K562 (cell line): ENCODE data around the gene KIFAP3. TPM values are rescaled to one million over a fixed set of nuclear protein-coding genes. Genes with fewer than 3 reads are reported as not detected.

ENCODE experiments used
- HLTF ChIP-seq: fragments of 450-650 bp; IDR thresholded peaks from 2 replicates; pipeline ENCODE4 v1.6.1; 2016
- NFATC3 ChIP-seq: fragments of 450-650 bp; IDR thresholded peaks from 2 replicates; pipeline ENCODE4 v1.6.1; 2017; ENCODE audit warnings: mild to moderate bottlenecking
- PML ChIP-seq: IDR thresholded peaks from 2 replicates; pipeline ENCODE4 v1.6.1; 2012; ENCODE audit warnings: low read length, inconsistent platforms
- RBM15 ChIP-seq: fragments of 200-400 bp; formaldehyde crosslinking; IDR thresholded peaks from 2 replicates; pipeline ENCODE4 v1.6.1; 2018; ENCODE audit warnings: mild to moderate bottlenecking, low read length, moderate library complexity; ENCODE audit not compliant: insufficient read depth
- TEAD1 ChIP-seq, 2 experiments: fragments of 450-650 bp in 1 of 2; sonication (generic) in 1 of 2; formaldehyde crosslinking; IDR thresholded peaks; 2 replicates each; pipeline versions ENCODE4 v1.4.0 to v1.8.0; 2020 to 2022; ENCODE audit warnings: mild to moderate bottlenecking in 2 of 2, missing genetic modification reagents in 1 of 2
- XRCC4 ChIP-seq: IDR thresholded peaks from one replicate; pipeline ENCODE4 v1.6.1; 2011; ENCODE audit not compliant: insufficient read depth, insufficient read length; ENCODE audit errors: extremely low read depth
- ZNF124 ChIP-seq: sonication (generic); formaldehyde crosslinking; IDR thresholded peaks from 2 replicates; pipeline ENCODE4 v1.8.1; 2022; ENCODE audit warnings: missing genetic modification reagents
- ZNF41 ChIP-seq: fragments of 250-450 bp; sonication (Bioruptor Pico); conservative IDR thresholded peaks from 2 replicates; pipeline ENCODE4 v1.4.0; 2020; ENCODE audit warnings: mild to moderate bottlenecking
- polyA plus RNA-seq, 8 experiments: library from polyadenylated mRNA; depleted of rRNA in 4 of 8; stranded (reverse) in 5 of 8; unstranded in 3 of 8; fragments of >200 nt; fragmentation: Nextera tagmentation in 2 of 8; fragmentation: Illumina TruSeq in 1 of 8; extraction: Ambion mirVana in 2 of 8; extraction: Trizol in 1 of 8; gene quantifications; 2 replicates each; pipeline versions ENCODE4 v1.2.1 to v1.2.3, GENCODE V29; 2011 to 2014; ENCODE audit warnings: inconsistent platforms in 1 of 8, missing spikeins in 1 of 8
- total RNA-seq, 7 experiments: library from RNA; depleted of rRNA in 6 of 7; stranded (reverse); fragments of >200 nt in 6 of 7; fragmentation: Illumina TruSeq in 2 of 7; extraction: Trizol in 2 of 7; gene quantifications; 2 replicates each; pipeline versions ENCODE4 v1.2.1 to v1.2.3, GENCODE V29; 2011 to 2021; ENCODE audit warnings: low replicate concordance in 1 of 7
- TF ChIP-seq, protein P1 (sequence below), 2 experiments: IDR thresholded peaks in 1 of 2; conservative IDR thresholded peaks in 1 of 2; 2 replicates each; pipeline ENCODE4 v1.6.1; 2016; ENCODE audit warnings: low read depth in 2 of 2, mild to moderate bottlenecking in 1 of 2, missing compliant biosample characterization in 1 of 2, missing genetic modification characterization in 1 of 2, moderate library complexity in 1 of 2
- TF ChIP-seq, protein P2 (sequence below): fragments of 200-600 bp; sonication (generic); IDR thresholded peaks from one replicate; pipeline ENCODE4 v1.6.1; 2012; ENCODE audit warnings: mild to moderate bottlenecking, low read depth, low read length, inconsistent platforms
- TF ChIP-seq, protein P3 (sequence below): fragments of 450-650 bp; IDR thresholded peaks from 2 replicates; pipeline ENCODE4 v1.7.0; 2016; ENCODE audit warnings: borderline replicate concordance

Gene KIFAP3
- total and polyA plus RNA-seq, 9 of the 15 experiments (the other 6 are each of a cell fraction or from before 2014, with no cell fraction given) = 8.8 to 17.5 (median 11.8) TPM

DNA sequence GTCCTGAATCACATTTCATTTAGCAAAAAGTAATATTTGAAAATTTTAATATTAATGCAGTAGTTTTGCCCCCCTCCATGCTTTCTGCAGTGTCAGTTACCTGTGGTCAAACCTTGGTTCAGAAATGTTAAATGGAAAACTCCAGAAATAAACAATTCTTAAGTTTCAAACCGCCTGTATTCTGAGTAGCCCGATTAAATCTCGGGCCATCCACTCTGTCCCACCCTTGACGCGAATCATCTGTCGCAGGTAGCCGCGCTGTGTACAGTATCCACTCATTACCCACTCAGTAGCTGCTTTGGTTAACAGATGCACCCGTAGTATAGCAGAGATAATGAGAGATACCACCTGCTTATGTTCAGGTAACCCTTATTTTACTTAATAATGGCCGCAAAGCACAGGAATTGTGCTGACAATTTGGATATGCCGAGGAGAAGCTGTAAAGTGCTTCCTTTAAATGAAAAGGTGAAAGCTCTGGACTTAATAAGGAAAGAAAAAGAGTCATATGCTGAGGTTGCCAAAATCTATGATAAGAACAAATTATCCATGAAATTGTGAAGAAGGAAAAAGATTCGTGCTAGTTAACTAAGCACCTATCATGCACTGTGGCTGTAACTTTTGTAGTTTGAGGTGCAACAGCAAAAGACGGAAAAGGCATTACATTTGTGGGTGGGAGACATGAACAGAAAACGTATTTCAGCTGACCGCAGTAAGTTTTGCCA is 179.9 kb downstream of the KIFAP3 start (continued):
- TF ChIP-seq, protein P1, sequence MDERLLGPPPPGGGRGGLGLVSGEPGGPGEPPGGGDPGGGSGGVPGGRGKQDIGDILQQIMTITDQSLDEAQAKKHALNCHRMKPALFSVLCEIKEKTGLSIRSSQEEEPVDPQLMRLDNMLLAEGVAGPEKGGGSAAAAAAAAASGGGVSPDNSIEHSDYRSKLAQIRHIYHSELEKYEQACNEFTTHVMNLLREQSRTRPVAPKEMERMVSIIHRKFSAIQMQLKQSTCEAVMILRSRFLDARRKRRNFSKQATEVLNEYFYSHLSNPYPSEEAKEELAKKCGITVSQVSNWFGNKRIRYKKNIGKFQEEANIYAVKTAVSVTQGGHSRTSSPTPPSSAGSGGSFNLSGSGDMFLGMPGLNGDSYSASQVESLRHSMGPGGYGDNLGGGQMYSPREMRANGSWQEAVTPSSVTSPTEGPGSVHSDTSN (CRISPR knock-in tag; IDR thresholded peaks at IDR 0.05; ENCODE audit: low read depth) = no peak
- TF ChIP-seq, protein P1 (tag; conservative IDR thresholded peaks at IDR 0.05; ENCODE audit: low read depth) = no peak
- TF ChIP-seq PML = no peak
- TF ChIP-seq ZNF41 (CRISPR knock-in tag) = 0 out of 2 replicates have a peak, but pooled peaks have one; percentile 45
- TF ChIP-seq, protein P2, sequence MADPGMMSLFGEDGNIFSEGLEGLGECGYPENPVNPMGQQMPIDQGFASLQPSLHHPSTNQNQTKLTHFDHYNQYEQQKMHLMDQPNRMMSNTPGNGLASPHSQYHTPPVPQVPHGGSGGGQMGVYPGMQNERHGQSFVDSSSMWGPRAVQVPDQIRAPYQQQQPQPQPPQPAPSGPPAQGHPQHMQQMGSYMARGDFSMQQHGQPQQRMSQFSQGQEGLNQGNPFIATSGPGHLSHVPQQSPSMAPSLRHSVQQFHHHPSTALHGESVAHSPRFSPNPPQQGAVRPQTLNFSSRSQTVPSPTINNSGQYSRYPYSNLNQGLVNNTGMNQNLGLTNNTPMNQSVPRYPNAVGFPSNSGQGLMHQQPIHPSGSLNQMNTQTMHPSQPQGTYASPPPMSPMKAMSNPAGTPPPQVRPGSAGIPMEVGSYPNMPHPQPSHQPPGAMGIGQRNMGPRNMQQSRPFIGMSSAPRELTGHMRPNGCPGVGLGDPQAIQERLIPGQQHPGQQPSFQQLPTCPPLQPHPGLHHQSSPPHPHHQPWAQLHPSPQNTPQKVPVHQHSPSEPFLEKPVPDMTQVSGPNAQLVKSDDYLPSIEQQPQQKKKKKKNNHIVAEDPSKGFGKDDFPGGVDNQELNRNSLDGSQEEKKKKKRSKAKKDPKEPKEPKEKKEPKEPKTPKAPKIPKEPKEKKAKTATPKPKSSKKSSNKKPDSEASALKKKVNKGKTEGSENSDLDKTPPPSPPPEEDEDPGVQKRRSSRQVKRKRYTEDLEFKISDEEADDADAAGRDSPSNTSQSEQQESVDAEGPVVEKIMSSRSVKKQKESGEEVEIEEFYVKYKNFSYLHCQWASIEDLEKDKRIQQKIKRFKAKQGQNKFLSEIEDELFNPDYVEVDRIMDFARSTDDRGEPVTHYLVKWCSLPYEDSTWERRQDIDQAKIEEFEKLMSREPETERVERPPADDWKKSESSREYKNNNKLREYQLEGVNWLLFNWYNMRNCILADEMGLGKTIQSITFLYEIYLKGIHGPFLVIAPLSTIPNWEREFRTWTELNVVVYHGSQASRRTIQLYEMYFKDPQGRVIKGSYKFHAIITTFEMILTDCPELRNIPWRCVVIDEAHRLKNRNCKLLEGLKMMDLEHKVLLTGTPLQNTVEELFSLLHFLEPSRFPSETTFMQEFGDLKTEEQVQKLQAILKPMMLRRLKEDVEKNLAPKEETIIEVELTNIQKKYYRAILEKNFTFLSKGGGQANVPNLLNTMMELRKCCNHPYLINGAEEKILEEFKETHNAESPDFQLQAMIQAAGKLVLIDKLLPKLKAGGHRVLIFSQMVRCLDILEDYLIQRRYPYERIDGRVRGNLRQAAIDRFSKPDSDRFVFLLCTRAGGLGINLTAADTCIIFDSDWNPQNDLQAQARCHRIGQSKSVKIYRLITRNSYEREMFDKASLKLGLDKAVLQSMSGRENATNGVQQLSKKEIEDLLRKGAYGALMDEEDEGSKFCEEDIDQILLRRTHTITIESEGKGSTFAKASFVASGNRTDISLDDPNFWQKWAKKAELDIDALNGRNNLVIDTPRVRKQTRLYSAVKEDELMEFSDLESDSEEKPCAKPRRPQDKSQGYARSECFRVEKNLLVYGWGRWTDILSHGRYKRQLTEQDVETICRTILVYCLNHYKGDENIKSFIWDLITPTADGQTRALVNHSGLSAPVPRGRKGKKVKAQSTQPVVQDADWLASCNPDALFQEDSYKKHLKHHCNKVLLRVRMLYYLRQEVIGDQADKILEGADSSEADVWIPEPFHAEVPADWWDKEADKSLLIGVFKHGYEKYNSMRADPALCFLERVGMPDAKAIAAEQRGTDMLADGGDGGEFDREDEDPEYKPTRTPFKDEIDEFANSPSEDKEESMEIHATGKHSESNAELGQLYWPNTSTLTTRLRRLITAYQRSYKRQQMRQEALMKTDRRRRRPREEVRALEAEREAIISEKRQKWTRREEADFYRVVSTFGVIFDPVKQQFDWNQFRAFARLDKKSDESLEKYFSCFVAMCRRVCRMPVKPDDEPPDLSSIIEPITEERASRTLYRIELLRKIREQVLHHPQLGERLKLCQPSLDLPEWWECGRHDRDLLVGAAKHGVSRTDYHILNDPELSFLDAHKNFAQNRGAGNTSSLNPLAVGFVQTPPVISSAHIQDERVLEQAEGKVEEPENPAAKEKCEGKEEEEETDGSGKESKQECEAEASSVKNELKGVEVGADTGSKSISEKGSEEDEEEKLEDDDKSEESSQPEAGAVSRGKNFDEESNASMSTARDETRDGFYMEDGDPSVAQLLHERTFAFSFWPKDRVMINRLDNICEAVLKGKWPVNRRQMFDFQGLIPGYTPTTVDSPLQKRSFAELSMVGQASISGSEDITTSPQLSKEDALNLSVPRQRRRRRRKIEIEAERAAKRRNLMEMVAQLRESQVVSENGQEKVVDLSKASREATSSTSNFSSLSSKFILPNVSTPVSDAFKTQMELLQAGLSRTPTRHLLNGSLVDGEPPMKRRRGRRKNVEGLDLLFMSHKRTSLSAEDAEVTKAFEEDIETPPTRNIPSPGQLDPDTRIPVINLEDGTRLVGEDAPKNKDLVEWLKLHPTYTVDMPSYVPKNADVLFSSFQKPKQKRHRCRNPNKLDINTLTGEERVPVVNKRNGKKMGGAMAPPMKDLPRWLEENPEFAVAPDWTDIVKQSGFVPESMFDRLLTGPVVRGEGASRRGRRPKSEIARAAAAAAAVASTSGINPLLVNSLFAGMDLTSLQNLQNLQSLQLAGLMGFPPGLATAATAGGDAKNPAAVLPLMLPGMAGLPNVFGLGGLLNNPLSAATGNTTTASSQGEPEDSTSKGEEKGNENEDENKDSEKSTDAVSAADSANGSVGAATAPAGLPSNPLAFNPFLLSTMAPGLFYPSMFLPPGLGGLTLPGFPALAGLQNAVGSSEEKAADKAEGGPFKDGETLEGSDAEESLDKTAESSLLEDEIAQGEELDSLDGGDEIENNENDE = no peak
- no peak for TF ChIP-seq XRCC4
- 0 out of 4 replicates have a peak, but pooled peaks of 1 of the 2 experiments have one; percentile 30 for TF ChIP-seq TEAD1 (CRISPR knock-in tag; IDR thresholded peaks at IDR 0.05)
- no peak for TF ChIP-seq NFATC3
- no peak for TF ChIP-seq ZNF124 (CRISPR knock-in tag)
- TF ChIP-seq RBM15 = no peak
- TF ChIP-seq, protein P3, sequence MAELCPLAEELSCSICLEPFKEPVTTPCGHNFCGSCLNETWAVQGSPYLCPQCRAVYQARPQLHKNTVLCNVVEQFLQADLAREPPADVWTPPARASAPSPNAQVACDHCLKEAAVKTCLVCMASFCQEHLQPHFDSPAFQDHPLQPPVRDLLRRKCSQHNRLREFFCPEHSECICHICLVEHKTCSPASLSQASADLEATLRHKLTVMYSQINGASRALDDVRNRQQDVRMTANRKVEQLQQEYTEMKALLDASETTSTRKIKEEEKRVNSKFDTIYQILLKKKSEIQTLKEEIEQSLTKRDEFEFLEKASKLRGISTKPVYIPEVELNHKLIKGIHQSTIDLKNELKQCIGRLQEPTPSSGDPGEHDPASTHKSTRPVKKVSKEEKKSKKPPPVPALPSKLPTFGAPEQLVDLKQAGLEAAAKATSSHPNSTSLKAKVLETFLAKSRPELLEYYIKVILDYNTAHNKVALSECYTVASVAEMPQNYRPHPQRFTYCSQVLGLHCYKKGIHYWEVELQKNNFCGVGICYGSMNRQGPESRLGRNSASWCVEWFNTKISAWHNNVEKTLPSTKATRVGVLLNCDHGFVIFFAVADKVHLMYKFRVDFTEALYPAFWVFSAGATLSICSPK = no peak
- TF ChIP-seq HLTF = no peak
